Transverse colon (tissue), 4 donors: Measurements from ENCODE around the gene ENTPD7. TPM values are rescaled to one million over a fixed set of nuclear protein-coding genes. Genes with fewer than 3 reads are reported as not detected.

Experiments used
- DNase-seq: peaks from one replicate; pipeline ENCODE4 v3.0.0-alpha.2; 2019
- H3K27ac ChIP-seq, 4 donors: fragments of 200-600 bp; sonication (generic); 2 replicates each; pipeline ENCODE4 v1.5.1; 2016 to 2018; ENCODE audit warnings: inconsistent platforms in 4 of 4
- H3K27me3 ChIP-seq: fragments of 200-600 bp; sonication (generic); 2 replicates; pipeline ENCODE4 v1.5.1; 2017; ENCODE audit warnings: inconsistent platforms
- H3K36me3 ChIP-seq, 4 donors: fragments of 200-600 bp; sonication (generic); 2 replicates each; pipeline ENCODE4 v1.5.1; 2017 to 2019; ENCODE audit warnings: inconsistent platforms in 4 of 4
- H3K4me1 ChIP-seq, 4 donors: fragments of 200-600 bp; sonication (generic); 2 replicates each; pipeline ENCODE4 v1.5.1; 2017 to 2020; ENCODE audit warnings: inconsistent platforms in 4 of 4
- H3K4me3 ChIP-seq, 4 donors: fragments of 200-600 bp; sonication (generic); 1 replicate in 1 of 4; 2 replicates in 3 of 4; pipeline versions ENCODE4 v1.5.1 to v1.6.1; 2017 to 2019; ENCODE audit warnings: inconsistent platforms in 4 of 4
- H3K9me3 ChIP-seq, 2 donors: fragments of 200-600 bp; sonication (generic); 2 replicates each; pipeline ENCODE4 v1.5.1; 2017 to 2019; ENCODE audit warnings: inconsistent platforms in 2 of 2
- CTCF ChIP-seq, 5 experiments: fragments of 200-600 bp in 3 of 5; fragments of 450-650 bp in 2 of 5; sonication (generic) in 3 of 5; IDR thresholded peaks; 1 replicate in 2 of 5; 2 replicates in 3 of 5; pipeline ENCODE4 v1.5.1; 2016 to 2017; ENCODE audit warnings: antibody characterized with exemption in 5 of 5, inconsistent platforms in 3 of 5, mild to moderate bottlenecking in 2 of 5, moderate library complexity in 1 of 5
- EP300 ChIP-seq: sonication (generic); formaldehyde crosslinking; IDR thresholded peaks from one replicate; pipeline ENCODE4 v1.6.1; 2017; ENCODE audit warnings: antibody characterized with exemption, low read depth
- POLR2A ChIP-seq: fragments of 450-650 bp; IDR thresholded peaks from one replicate; pipeline ENCODE4 v1.6.1; 2016; ENCODE audit warnings: antibody characterized with exemption, mild to moderate bottlenecking, moderate library complexity
- POLR2AphosphoS5 ChIP-seq, 3 donors: sonication (generic); formaldehyde crosslinking; IDR thresholded peaks; one replicate each; pipeline ENCODE4 v1.6.1; 2016; ENCODE audit warnings: antibody characterized with exemption in 3 of 3
- WGBS, 2 donors: methylation state at CpG; one replicate each; pipeline ENCODE4 v1.1.5; 2018; ENCODE audit warnings: low coverage in 1 of 2; 5-methylcytosine and 5-hydroxymethylcytosine counted together
- in situ Hi-C, 4 donors: fragments of 200-750 bp; cut with MboI; loops; one replicate each; pipeline versions ENCODE4 v1.15.0 to v1.15.1; 2017; ENCODE audit warnings: low sequenced_read_pairs in 3 of 4, low pct_ligation_motif_present in 1 of 4, low pct_unique_long_range_greater_than_20kb in 1 of 4
- intact Hi-C: fragments of 100-400 bp; cut with DNase I; formaldehyde crosslinking; loops from one replicate; pipeline ENCODE4 v1.15.1; 2023; ENCODE audit warnings: low total_unique reads
- total RNA-seq, 4 donors: library from RNA; depleted of rRNA; stranded (reverse); fragments of >200 nt; gene quantifications; one replicate each; pipeline ENCODE4 v1.1.0, GENCODE V29; 2016

ENTPD7 gene
- total RNA-seq, 4 donors from 2014 or later = 4.9 to 17.3 (median 8.0) TPM

- DNase-seq = no peak
- Histone ChIP-seq H3K9me3 (no peaks in the 10 kb centered on the region), H3K27me3 (no peaks in the 10 kb centered on the region), H3K27ac (no peak overlapping the region), H3K36me3 (no peaks in the 10 kb centered on the region), H3K4me3 (no peak overlapping the region), H3K4me1 (peaks cover 0 to 8% (median 2%) of the 10 kb centered on the region in 4 donors)
- no peak for TF ChIP-seq POLR2A
- no peak for TF ChIP-seq EP300
- TF ChIP-seq POLR2AphosphoS5 (IDR thresholded peaks at IDR 0.05) = no peak
- TF ChIP-seq CTCF (IDR thresholded peaks at IDR 0.05) = no peak
- 87 to 90% methylated on average over 7 to 9 of the region's 9 CpGs for WGBS, 2 donors
- in situ Hi-C loops (no loop called here), intact Hi-C loops (no loop called here)
These were observed 4.7 kb upstream of the ENTPD7 start for GRCh38 chr10:99654390-99655175.

GRCh38 chr10:99656199-99657064, 2.9 kb upstream of the ENTPD7 start:
- intact Hi-C loops = no loop called here
- Histone ChIP-seq H3K9me3 (no peaks in the 10 kb centered on the region), H3K27me3 (no peaks in the 10 kb centered on the region), H3K36me3 (no peaks in the 10 kb centered on the region), H3K27ac (no peak overlapping the region), H3K4me3 (no peak overlapping the region), H3K4me1 (peaks cover 0 to 25% (median 10%) of the 10 kb centered on the region in 4 donors)
- WGBS, 2 donors = 0 to 2% methylated on average over 1 of the region's 1 CpG
- in situ Hi-C loops = no loop called here
- TF ChIP-seq CTCF (IDR thresholded peaks at IDR 0.05) (no peak), EP300 (no peak), POLR2A (no peak), POLR2AphosphoS5 (IDR thresholded peaks at IDR 0.05) (no peak)
- DNase-seq = no peak

- Histone ChIP-seq H3K4me3 (peak overlapping the region; percentile 54 to 86 (median 84)), H3K9me3 (no peaks in the 10 kb centered on the region), H3K27me3 (no peaks in the 10 kb centered on the region), H3K27ac (peak overlapping the region; percentile 50 to 81 (median 67)), H3K36me3 (no peaks in the 10 kb centered on the region), H3K4me1 (peaks cover 0 to 30% (median 10%) of the 10 kb centered on the region in 4 donors)
- intact Hi-C loops = no loop called here
- in situ Hi-C loops = no loop called here
- peak; percentile 68 for DNase-seq
- WGBS, 2 donors = 0 to 15% methylated on average over 21 to 24 of the region's 24 CpGs
- TF ChIP-seq POLR2A (no peak), POLR2AphosphoS5 (IDR thresholded peaks at IDR 0.05) (no peak), EP300 (no peak), CTCF (IDR thresholded peaks at IDR 0.05) (no peak)
These were observed 683 bp upstream of the ENTPD7 start for GRCh38 chr10:99658622-99659030.

DNA sequence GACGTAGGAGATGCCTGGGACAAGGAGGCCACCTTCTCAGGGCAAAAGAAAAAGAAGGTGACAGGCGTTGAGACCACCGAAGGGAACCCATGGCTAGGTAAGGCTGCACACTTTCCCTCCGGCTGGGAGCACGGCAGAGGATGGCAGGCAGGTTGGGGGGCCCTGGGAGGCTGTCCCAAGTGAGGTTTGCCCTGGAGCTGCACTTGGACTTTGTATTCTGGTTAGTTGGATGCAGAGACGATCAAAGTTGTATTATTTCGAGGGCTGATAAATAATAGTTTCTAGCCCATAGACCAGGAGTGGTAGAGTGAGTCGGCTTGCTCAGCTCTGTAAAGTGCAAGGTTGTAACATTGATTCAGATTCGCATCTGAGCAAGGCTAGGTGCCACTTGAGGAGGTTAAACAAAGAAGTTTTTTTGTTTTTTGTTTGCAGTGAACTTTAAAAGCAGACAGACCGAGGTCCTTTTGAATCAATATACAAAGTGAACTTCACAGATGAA, 608 bp downstream of the ENTPD7 start:
- no peaks in the 10 kb centered on the region for H3K9me3 ChIP-seq
- H3K4me1 ChIP-seq = peaks cover 0 to 30% (median 10%) of the 10 kb centered on the region in 4 donors
- TF ChIP-seq POLR2A (no peak), CTCF (IDR thresholded peaks at IDR 0.05) (no peak), POLR2AphosphoS5 (IDR thresholded peaks at IDR 0.05) (no peak), EP300 (no peak)
- intact Hi-C loops (no loop called here), in situ Hi-C loops (no loop called here)
- peak overlapping the region; percentile 72 to 86 (median 84) for H3K4me3 ChIP-seq
- peak overlapping the region; percentile 57 to 81 (median 69) for H3K27ac ChIP-seq
- DNase-seq = peak; percentile 11
- H3K27me3 ChIP-seq = no peaks in the 10 kb centered on the region
- WGBS, 2 donors = 13 to 27% methylated on average over 5 to 10 of the region's 10 CpGs
- no peaks in the 10 kb centered on the region for H3K36me3 ChIP-seq
